ENCODE results near the gene KBTBD6.
"Not testable (repeated sequence)": the region's sequence is repeated elsewhere in the genome, so short reads cannot be mapped to it uniquely, and the experiment has no call there.

KBTBD6 gene, protein sequence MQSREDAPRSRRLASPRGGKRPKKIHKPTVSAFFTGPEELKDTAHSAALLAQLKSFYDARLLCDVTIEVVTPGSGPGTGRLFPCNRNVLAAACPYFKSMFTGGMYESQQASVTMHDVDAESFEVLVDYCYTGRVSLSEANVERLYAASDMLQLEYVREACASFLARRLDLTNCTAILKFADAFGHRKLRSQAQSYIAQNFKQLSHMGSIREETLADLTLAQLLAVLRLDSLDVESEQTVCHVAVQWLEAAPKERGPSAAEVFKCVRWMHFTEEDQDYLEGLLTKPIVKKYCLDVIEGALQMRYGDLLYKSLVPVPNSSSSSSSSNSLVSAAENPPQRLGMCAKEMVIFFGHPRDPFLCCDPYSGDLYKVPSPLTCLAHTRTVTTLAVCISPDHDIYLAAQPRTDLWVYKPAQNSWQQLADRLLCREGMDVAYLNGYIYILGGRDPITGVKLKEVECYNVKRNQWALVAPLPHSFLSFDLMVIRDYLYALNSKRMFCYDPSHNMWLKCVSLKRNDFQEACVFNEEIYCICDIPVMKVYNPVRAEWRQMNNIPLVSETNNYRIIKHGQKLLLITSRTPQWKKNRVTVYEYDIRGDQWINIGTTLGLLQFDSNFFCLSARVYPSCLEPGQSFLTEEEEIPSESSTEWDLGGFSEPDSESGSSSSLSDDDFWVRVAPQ

GRCh38 chr13:41132512-41133152 lies at the start of gene KBTBD6:
Gene KBTBD6 (minus strand): TSS chr13:41132802. CDS start chr13:41132511, 291 bp downstream.
- peak; percentile 99 for DNase-seq

GRCh38 chr13:41182231-41182630 lies 49.6 kb upstream of the KBTBD6 start:
- DNase-seq, result no peak

GRCh38 chr13:41179593-41180250 lies 47.1 kb upstream of the KBTBD6 start:
- peak; percentile 21 for DNase-seq

- no peak for DNase-seq
Observed at GRCh38 chr13:41178040-41178439, 45.4 kb upstream of the KBTBD6 start.

GRCh38 chr13:41177616-41178015 lies 45.0 kb upstream of the KBTBD6 start:
- DNase-seq, result peak; percentile 37

GRCh38 chr13:41175576-41175975 lies 43.0 kb upstream of the KBTBD6 start:
- not testable (repeated sequence) for DNase-seq

DNA sequence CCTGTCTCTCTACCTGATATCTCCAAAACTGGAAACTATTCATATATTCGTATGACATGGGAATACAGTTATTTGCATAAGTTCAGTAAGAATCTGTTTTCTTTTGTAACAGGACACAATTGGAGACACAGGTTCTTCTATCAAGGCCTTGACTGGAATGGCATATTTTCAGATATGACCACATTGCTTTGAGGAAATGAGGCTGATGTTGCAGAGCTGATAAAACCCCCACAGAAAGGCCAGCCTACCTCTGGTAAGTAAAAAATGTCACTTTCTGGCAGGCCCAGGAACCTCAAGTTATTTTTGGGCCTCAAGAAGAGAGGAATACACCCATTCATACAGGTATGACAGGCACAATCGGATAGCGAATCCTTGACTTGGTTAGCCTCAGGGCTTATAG lies 29.5 kb upstream of the KBTBD6 start:
- peak; percentile 33 for DNase-seq

DNA sequence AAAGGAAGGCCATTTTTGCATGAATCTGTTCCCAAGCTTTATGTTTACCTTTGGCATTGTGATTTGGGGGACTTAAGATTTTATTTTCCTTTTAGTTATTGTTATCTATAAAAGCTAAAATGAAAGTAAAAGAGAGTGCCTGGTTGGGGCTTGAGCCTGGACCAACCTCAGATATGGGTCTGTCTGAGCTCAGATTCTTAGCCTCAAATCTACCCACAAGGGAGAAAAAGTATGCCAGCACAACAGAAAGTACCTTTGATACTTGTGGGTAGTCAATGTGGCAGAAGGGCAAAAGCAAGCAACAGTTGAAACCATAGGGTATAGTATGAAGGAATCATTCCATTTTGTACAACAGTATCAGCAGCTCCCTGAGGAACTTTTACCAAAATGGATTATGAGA lies 26.6 kb upstream of the KBTBD6 start:
- no peak for DNase-seq

DNA sequence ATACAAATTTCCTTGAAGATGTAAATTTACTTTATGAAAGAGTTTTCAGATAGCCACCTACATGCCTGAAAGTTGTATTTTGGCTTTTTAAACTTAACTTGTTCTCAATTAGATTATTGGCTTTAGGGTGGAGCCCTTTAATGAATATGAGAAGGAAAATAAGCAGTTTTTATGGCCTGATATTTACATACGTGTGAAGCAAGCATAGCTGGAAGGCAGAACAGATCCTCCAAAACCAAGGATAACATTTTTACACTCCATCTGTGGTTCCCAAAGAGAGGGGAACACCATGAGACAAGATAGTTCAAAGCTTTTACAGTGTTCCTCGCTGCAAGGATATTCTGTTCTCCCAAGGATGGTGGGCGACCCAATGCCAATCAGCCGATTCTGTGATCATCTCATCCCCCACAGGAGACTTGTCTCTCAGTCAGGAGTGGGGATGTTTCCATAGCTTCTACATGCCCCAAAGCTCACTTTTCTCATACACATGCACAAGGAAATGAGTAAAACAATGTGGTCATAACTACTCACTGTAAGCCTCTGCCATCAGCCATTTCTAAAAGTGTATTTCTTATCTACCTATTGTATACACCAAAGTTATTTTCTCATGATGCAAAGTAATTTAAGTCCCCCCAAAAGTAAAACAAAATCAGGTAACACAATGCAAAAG lies 24.6 kb upstream of the KBTBD6 start:
- no peak for DNase-seq

DNA sequence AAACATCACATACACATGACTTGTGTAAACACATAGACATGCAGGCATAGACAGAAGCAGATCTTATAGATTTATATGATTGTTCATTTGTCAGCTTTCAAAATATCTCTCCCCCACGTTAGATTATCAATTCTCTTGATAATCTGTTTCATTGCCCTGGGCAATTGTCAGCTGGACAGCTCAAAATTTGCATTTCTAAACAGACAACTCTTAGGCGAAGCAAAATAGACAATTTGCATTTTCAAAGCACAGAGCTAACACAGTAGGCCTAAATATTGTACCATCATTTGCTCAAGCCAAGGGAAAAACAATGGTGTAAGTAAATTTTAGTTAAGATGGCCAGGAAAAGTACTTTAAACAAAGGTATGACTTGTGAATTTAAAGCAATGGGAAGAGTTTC lies 24.0 kb upstream of the KBTBD6 start:
- DNase-seq, result no peak

- DNase-seq, result no peak
Observed at GRCh38 chr13:41154042-41154441, 21.4 kb upstream of the KBTBD6 start.

DNA sequence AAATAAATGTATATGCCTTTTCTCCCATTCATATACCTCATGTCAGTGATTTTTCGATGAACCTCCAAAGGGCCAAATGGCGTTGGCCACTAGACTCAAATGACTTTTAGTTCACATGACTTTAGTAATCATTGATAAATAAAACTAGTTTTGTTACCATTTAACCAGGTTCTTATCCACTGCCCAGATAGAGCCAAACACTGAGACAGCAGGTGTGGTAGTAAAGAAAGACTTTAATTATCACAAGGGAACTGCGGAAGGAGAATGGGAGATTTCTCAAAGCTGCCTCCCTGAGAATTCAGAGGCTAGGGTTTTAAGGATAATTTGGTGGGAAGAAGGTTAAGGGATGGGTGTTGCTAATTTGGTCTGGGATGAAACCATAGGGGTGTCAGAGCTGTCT lies 19.4 kb upstream of the KBTBD6 start:
- no peak for DNase-seq

DNA sequence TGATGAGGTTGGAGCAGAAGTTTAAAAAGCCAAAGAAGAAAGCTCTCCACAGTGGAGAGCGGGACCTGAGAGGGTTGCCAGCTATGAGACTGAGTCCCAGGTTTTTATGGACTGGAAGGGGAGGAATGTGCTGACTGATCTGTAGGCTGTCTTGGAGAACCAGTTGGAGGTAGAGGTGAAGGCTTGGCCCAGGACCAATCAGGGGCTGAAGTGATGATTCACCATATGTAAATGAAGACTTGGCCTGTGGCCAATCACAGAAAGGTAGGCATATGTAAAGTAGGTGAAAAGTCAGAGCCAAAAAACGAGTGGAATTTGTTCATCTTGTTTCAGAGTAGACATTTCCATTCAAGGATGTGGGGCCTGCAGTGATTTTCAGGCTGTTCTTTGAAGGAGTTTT lies 17.5 kb upstream of the KBTBD6 start:
- DNase-seq, result no peak

DNA sequence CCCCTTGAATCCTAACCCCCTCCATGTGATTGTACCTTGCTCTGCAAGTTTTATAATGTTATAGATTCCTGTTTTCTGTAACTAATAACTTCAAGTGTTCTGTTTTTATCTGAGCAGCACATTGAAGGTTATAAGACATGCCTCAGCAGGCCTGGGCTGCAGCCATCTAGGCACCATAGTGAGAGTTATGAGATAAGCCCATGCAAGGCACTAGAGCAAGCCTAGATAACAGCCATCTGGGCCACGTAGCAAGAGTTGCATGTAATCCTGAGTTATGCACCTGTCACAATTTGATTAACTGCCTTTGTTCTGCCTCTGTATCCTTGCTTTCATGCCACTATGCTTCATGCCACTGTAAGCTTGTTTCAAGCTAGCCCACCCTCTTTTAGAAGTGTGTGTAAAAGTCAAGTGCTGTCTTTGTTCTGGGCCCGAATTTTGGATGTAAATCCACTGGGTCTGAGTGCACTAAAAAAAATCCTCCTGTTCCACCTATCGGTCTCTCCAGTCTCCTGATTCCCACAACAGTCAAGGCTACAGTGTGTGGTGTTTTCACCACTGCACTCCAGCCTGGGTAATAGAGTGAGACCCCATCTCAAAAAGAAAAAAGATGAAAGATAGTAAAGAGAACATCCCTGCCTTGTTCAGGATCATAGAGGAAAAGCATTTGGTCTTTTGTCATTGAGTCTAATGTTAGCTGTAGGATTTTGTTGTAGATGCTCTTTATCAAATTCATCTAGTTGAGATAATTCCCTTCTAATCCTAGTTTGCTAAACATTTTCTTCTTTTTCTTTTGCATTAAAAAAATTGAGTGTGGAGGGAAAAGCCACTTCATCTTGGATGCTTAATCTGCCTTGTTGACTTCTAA lies 16.0 kb upstream of the KBTBD6 start:
- DNase-seq, result peak; percentile 43

DNA sequence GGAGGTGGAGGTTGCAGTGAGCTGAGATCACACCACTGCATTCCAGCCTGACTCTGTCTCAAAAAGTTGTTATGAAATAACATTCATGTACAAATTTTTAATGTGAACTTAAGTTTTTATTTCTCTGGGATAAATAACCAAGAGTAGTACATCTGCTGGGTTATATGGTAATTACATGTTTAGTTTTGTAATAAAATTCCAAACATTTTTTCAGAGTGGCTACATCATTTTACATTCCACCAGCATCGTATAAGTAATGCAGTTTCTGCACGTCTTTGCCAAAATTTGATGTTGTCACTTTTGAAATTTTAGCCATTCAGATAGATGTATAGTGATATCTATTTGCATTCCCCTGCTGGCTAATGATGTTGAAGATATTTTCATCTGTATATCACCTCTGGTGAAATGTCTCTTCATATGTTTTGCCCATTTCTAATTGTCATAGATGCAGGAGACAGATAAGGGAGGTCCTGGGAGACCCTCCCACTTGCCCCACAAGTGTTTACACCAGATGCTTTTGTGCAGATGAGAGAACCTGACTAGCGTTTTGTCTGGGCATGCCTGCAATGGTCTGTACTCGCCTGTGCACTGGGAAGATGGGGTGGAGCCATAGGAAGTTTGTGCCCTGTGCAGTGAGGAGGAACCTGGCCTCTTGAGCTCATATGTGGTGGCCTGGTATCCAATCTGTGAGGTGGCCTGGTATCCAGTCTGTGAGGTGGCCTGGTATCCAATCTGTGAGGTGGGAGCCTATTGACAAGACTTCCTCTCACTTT lies 12.7 kb upstream of the KBTBD6 start:
- no peak for DNase-seq

GRCh38 chr13:41144576-41144975 lies 12.0 kb upstream of the KBTBD6 start:
- no peak for DNase-seq

- no peak for DNase-seq
Observed at GRCh38 chr13:41139296-41139966, 6.8 kb upstream of the KBTBD6 start.

- DNase-seq, result no peak
Observed at GRCh38 chr13:41137951-41138350, 5.3 kb upstream of the KBTBD6 start.

- DNase-seq, result no peak
Observed at GRCh38 chr13:41137241-41137640, 4.6 kb upstream of the KBTBD6 start.

DNA sequence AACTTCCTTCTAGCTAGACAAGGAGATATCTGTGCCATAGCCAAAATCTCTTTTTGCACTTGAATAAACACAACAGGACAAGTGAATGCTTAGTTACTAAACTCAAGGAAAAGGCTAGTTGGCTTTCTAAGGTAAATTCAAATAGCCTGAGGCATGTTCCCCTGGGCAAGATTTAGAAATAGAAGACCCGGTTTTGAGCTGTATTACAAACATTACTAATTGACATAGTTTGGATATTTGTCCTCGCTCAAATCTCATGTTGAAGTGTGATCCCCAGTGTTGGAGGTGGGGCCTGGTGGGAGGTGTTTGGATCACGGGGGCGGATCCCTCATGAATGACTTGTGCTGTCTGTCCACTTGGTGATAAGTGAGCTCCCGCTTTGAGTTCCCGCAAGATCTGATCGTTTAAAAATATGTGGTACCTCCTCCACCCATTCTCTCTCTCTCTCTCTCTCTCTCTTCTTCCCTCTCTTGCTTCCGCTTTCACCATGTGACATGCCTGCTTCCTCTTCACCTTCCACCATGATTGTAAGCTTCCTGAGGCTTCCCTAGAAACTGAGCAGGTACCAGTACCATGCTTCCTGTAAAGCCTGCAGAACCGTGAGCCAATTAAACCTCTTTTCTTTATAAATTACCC lies 3.9 kb upstream of the KBTBD6 start:
- no peak for DNase-seq
